Esophagus muscularis mucosa (tissue), 4 donors: ENCODE measurements around the gene DBNL.
"Not testable (repeated sequence)": the region's sequence is repeated elsewhere in the genome, so short reads cannot be mapped to it uniquely, and the experiment has no call there.

Experiments
- EP300 ChIP-seq: sonication (generic); formaldehyde crosslinking; IDR thresholded peaks from one replicate; pipeline ENCODE4 v1.6.1; 2017; ENCODE audit warnings: antibody characterized with exemption
- POLR2A ChIP-seq: fragments of 450-650 bp; IDR thresholded peaks from one replicate; pipeline ENCODE4 v1.6.1; 2017; ENCODE audit warnings: antibody characterized with exemption, moderate library complexity, mild to moderate bottlenecking, low read depth
- POLR2AphosphoS5 ChIP-seq, 2 donors: sonication (generic); formaldehyde crosslinking; IDR thresholded peaks; one replicate each; pipeline ENCODE4 v1.6.1; 2017; ENCODE audit warnings: antibody characterized with exemption in 2 of 2
- TF ChIP-seq, protein P1 (sequence below), 3 experiments: fragments of 200-600 bp in 2 of 3; fragments of 450-650 bp in 1 of 3; sonication (generic) in 2 of 3; IDR thresholded peaks; one replicate each; pipeline ENCODE4 v1.5.1; 2017 to 2019; ENCODE audit warnings: antibody characterized with exemption in 3 of 3, mild to moderate bottlenecking in 2 of 3, moderate library complexity in 1 of 3

DNA sequence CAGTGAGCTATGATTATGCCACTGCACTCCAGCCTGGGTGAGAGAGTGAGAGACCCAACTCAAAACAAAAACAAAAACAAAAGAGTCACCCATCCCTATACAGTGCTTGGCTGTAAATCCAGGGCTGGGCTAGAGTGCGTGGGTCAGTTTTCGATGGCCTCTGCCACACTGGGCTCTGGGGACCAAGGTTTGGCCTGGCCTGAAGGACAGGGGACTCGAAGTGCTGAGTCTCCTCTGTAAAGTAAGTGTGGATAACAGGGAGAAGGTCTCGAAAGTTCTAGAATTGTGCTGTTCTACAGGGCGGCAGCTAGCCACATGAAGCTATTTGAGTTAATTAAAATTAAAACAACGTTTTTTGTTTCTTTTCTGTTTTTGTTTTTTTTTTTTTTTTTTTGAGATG, 12.5 kb upstream of the DBNL start:
- TF ChIP-seq, protein P1, sequence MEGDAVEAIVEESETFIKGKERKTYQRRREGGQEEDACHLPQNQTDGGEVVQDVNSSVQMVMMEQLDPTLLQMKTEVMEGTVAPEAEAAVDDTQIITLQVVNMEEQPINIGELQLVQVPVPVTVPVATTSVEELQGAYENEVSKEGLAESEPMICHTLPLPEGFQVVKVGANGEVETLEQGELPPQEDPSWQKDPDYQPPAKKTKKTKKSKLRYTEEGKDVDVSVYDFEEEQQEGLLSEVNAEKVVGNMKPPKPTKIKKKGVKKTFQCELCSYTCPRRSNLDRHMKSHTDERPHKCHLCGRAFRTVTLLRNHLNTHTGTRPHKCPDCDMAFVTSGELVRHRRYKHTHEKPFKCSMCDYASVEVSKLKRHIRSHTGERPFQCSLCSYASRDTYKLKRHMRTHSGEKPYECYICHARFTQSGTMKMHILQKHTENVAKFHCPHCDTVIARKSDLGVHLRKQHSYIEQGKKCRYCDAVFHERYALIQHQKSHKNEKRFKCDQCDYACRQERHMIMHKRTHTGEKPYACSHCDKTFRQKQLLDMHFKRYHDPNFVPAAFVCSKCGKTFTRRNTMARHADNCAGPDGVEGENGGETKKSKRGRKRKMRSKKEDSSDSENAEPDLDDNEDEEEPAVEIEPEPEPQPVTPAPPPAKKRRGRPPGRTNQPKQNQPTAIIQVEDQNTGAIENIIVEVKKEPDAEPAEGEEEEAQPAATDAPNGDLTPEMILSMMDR (IDR thresholded peaks at IDR 0.05), result not testable (repeated sequence)
- not testable (repeated sequence) for TF ChIP-seq POLR2AphosphoS5 (IDR thresholded peaks at IDR 0.05); POLR2A; EP300
